Thyroid gland (tissue), 4 donors: ENCODE results near the gene OXTR.

Experiments
- CTCF ChIP-seq, 6 experiments: fragments of 200-600 bp in 3 of 6; fragments of 450-650 bp in 3 of 6; sonication (generic) in 3 of 6; IDR thresholded peaks; one replicate each; pipeline ENCODE4 v1.5.1; 2016 to 2019; ENCODE audit warnings: antibody characterized with exemption in 6 of 6, mild to moderate bottlenecking in 2 of 6, inconsistent platforms in 1 of 6, moderate library complexity in 1 of 6
- POLR2A ChIP-seq, 2 donors: fragments of 450-650 bp; IDR thresholded peaks; one replicate each; pipeline ENCODE4 v1.6.1; 2017; ENCODE audit warnings: antibody characterized with exemption in 2 of 2, mild to moderate bottlenecking in 2 of 2, moderate library complexity in 1 of 2

GRCh38 chr3:8759038-8759707 lies 10.2 kb downstream of the OXTR start:
- no peak for TF ChIP-seq CTCF (IDR thresholded peaks at IDR 0.05)
- TF ChIP-seq POLR2A (IDR thresholded peaks at IDR 0.05), result no peak
